SH-SY5Y (cell line): ENCODE measurements around the gene CRYGC.

ENCODE experiments used
- GATA2 ChIP-seq: IDR thresholded peaks from 2 replicates; pipeline ENCODE4 v1.6.1; 2011; ENCODE audit warnings: mild to moderate bottlenecking, low read depth, low read length
- GATA3 ChIP-seq: IDR thresholded peaks from 2 replicates; pipeline ENCODE4 v1.6.1; 2011; ENCODE audit warnings: low read depth, mild to moderate bottlenecking, low read length, moderate library complexity

DNA sequence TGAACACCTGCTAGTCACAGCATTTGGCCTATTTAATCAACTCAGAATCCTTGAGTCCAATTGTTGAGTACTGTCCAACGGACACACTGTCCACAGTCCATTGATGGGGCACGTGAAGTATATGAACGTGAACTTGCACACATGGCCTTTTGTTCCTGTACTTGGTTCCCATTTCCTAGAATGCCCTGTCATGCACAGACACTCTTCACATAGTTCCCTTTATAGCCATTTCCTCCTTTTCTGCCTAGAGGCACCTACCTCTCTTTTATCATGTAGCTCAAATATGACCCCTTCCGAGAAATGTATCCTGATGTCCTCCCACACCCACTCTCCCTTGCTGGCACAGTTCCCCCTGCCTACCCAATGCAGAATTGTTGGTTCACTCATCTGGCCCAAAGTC lies 42.5 kb upstream of the CRYGC start:
- TF ChIP-seq GATA2 (no peak), GATA3 (no peak)
